Vagina (tissue), 2 donors: ENCODE data around the gene PROX1. TPM values are rescaled to one million over a fixed set of nuclear protein-coding genes. Genes with fewer than 3 reads are reported as not detected.
A peak's percentile ranks its signal among the peaks of the same experiment; 100 is the strongest.

Source experiments
- DNase-seq, 2 donors: peaks; one replicate each; pipeline ENCODE4 v3.0.0-alpha.2; 2017; ENCODE audit errors: extremely low spot score in 2 of 2
- H3K27ac ChIP-seq: fragments of 200-600 bp; sonication (generic); one replicate; pipeline ENCODE4 v1.5.1; 2019
- H3K27me3 ChIP-seq: fragments of 200-600 bp; sonication (generic); one replicate; pipeline ENCODE4 v1.5.1; 2019
- H3K36me3 ChIP-seq, 2 donors: fragments of 200-600 bp; sonication (generic); one replicate each; pipeline ENCODE4 v1.5.1; 2017 to 2019
- H3K4me1 ChIP-seq: fragments of 200-600 bp; sonication (generic); one replicate; pipeline ENCODE4 v1.5.1; 2019
- H3K4me3 ChIP-seq, 2 donors: fragments of 200-600 bp; sonication (generic); 1 replicate in 1 of 2; 2 replicates in 1 of 2; pipeline ENCODE4 v1.5.1; 2016 to 2019
- H3K9me3 ChIP-seq: fragments of 200-600 bp; sonication (generic); one replicate; pipeline ENCODE4 v1.5.1; 2019
- CTCF ChIP-seq, 3 experiments: fragments of 450-650 bp in 2 of 3; fragments of 200-600 bp in 1 of 3; sonication (generic) in 1 of 3; IDR thresholded peaks; one replicate each; pipeline ENCODE4 v1.5.1; 2017 to 2019; ENCODE audit warnings: antibody characterized with exemption in 3 of 3, mild to moderate bottlenecking in 2 of 3, moderate library complexity in 2 of 3
- POLR2A ChIP-seq, 2 donors: fragments of 450-650 bp; IDR thresholded peaks; one replicate each; pipeline ENCODE4 v1.6.1; 2017; ENCODE audit warnings: antibody characterized with exemption in 2 of 2, mild to moderate bottlenecking in 2 of 2, moderate library complexity in 2 of 2
- POLR2AphosphoS5 ChIP-seq, 2 donors: sonication (generic); formaldehyde crosslinking; IDR thresholded peaks; one replicate each; pipeline ENCODE4 v1.9.0; 2017; ENCODE audit warnings: antibody characterized with exemption in 2 of 2, mild to moderate bottlenecking in 2 of 2, low read depth in 1 of 2; ENCODE audit not compliant: insufficient read depth in 1 of 2
- intact Hi-C: fragments of 100-400 bp; cut with DNase I; formaldehyde crosslinking; loops from one replicate; pipeline ENCODE4 v1.15.1; 2023
- total RNA-seq: library from RNA; depleted of rRNA; stranded (reverse); fragments of >200 nt; gene quantifications from one replicate; pipeline ENCODE4 v1.2.3, GENCODE V29; 2016

The PROX1 gene
- total RNA-seq, 1 donor from 2014 or later, result 4.7 TPM

GRCh38 chr1:213989002-213989855 is 1.5 kb downstream of the PROX1 start:
- no peak for DNase-seq
- Histone ChIP-seq H3K4me3 (peak overlapping the region; percentile 52 to 53), H3K36me3 (no peaks in the 10 kb centered on the region), H3K4me1 (peaks cover 34% of the 10 kb centered on the region), H3K27me3 (peaks cover 14% of the 10 kb centered on the region), H3K27ac (peak overlapping the region; percentile 70), H3K9me3 (no peaks in the 10 kb centered on the region)
- TF ChIP-seq POLR2A (IDR thresholded peaks at IDR 0.05) (no peak), CTCF (IDR thresholded peaks at IDR 0.05) (no peak), POLR2AphosphoS5 (IDR thresholded peaks at IDR 0.05; ENCODE audit: insufficient read depth in 1 of 2, low read depth in 1 of 2) (no peak)
- intact Hi-C loops, result no loop called here

GRCh38 chr1:213993929-213994328 is 6.2 kb downstream of the PROX1 start:
- Histone ChIP-seq H3K27ac (no peak overlapping the region), H3K4me3 (no peak overlapping the region), H3K27me3 (no peaks in the 10 kb centered on the region), H3K4me1 (peaks cover 10% of the 10 kb centered on the region), H3K9me3 (no peaks in the 10 kb centered on the region), H3K36me3 (no peaks in the 10 kb centered on the region)
- DNase-seq, result no peak
- intact Hi-C loops, result no loop called here
- no peak for TF ChIP-seq CTCF (IDR thresholded peaks at IDR 0.05)
- no peak for TF ChIP-seq POLR2A (IDR thresholded peaks at IDR 0.05)
- TF ChIP-seq POLR2AphosphoS5 (IDR thresholded peaks at IDR 0.05; ENCODE audit: insufficient read depth in 1 of 2, low read depth in 1 of 2), result no peak

- H3K4me1 ChIP-seq, result peaks cover under 1% of the 10 kb centered on the region
- H3K27me3 ChIP-seq, result no peaks in the 10 kb centered on the region
- no peaks in the 10 kb centered on the region for H3K9me3 ChIP-seq
- intact Hi-C loops, result no loop called here
- TF ChIP-seq POLR2A (IDR thresholded peaks at IDR 0.05) (no peak), POLR2AphosphoS5 (IDR thresholded peaks at IDR 0.05; ENCODE audit: insufficient read depth in 1 of 2, low read depth in 1 of 2) (no peak), CTCF (IDR thresholded peaks at IDR 0.05) (no peak)
- no peak overlapping the region for H3K4me3 ChIP-seq
- H3K36me3 ChIP-seq, result no peaks in the 10 kb centered on the region
- H3K27ac ChIP-seq, result no peak overlapping the region
- DNase-seq, result no peak
Observed at GRCh38 chr1:213994888-213995287, 7.1 kb downstream of the PROX1 start.

DNA sequence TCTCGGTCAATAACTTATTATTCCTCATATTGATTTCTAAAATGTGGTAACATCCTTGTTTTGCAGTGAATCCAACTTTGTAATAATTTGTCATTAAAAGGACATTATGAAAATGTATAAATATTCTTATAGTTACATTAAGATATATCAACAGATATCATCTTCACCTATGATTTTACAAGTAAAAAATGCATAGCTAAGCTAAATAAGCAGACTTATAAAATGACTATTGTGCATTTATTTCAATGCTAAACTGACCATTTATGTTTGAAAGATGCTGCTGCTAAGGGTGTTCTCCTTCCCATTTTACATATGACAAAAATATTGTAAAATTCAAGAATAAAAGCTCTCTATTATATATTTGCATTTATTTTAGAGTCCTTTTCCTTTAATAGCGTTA is 7.8 kb downstream of the PROX1 start:
- no peak for TF ChIP-seq POLR2A (IDR thresholded peaks at IDR 0.05)
- TF ChIP-seq CTCF (IDR thresholded peaks at IDR 0.05), result no peak
- no peak for TF ChIP-seq POLR2AphosphoS5 (IDR thresholded peaks at IDR 0.05; ENCODE audit: insufficient read depth in 1 of 2, low read depth in 1 of 2)
- H3K36me3 ChIP-seq, result no peaks in the 10 kb centered on the region
- H3K4me1 ChIP-seq, result no peaks in the 10 kb centered on the region
- H3K9me3 ChIP-seq, result no peaks in the 10 kb centered on the region
- H3K27me3 ChIP-seq, result no peaks in the 10 kb centered on the region
- intact Hi-C loops, result no loop called here
- H3K27ac ChIP-seq, result no peak overlapping the region
- no peak overlapping the region for H3K4me3 ChIP-seq
- no peak for DNase-seq
